Activated CD4-positive, alpha-beta T cell treated with anti-CD3 and anti-CD28 coated beads, Interleukin-2, amount 50 U/mL, for 48 hours (primary cell): ENCODE data around the gene TEAD3.

Experiments used
- DNase-seq, 2 experiments: peaks; one replicate each; pipeline ENCODE4 v3.0.0-alpha.2; 2020

Gene TEAD3

DNA sequence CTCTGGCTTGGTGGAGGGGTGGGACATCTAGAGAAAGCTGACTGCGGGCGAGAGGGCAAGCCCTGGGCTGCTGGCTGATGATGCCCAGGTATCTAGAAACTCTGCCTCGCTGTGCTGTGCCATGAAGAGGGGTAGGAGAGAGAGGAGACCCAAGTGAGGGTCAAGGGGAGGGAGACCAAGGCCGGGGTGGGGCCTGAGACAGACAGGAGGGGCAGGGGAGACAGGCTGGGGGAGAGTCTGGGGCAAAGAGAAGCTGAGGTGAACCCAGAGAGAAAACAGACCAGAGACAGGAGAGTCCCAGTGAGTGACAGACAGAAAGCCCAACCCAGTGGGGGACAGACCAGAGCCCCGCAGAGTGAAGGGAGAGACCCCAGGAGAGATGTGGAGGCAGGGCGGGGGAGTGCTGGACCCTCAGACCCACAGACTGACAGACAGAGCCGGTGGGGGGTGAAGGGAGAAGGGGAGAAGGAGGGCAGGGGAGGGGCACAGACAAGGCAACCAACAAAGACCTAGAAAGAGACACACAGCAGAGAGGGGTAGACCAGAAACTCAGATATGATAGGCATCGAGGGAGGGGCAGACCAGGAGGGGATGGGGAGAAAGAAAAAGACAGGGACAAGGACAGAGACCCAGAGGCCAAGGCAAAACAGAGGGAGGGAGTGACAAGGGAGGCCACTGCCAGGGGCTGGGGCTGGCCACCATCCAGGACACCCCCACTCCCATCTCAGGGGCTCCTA, 5.9 kb downstream of the TEAD3 start:
- no peak for DNase-seq

DNA sequence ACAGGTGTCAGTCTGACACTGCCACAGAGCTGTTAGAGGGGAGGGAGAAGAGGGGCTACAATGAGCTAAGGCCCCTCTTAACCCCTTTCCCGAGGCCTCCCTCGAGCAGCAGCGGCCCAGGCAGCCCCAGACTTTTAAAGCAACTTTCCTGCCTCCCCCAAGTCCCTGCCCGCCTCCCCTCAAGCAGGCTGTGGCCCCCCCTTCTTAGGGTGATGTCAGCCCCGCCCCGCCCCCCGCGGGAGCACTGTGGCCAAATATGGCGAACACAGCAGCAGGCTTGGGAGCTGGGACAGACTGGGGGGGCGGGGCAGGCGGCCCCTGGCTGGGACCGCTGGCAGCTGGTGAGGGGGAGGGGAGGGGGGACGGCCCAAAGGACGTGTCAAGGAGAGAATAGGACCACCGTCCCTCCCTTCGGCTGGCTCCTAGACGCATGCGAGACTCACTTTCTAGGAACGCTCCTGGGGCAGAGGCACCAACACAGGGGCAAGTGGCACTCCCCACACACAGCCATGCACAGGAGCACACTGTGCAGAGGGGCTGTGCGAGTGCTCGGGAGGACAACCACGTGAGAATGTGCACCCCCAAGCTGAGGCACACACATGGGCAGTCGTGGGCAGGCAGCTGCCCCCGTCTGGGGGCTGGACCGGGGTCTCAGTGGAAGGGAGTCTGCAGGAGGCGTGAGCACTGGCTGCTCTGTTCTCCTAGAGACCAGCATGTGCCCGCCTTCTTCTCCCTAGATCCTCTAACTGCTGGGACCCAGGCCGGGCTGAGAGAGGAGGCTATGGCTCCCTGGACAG, 6.7 kb downstream of the TEAD3 start:
- DNase-seq = no peak

DNA sequence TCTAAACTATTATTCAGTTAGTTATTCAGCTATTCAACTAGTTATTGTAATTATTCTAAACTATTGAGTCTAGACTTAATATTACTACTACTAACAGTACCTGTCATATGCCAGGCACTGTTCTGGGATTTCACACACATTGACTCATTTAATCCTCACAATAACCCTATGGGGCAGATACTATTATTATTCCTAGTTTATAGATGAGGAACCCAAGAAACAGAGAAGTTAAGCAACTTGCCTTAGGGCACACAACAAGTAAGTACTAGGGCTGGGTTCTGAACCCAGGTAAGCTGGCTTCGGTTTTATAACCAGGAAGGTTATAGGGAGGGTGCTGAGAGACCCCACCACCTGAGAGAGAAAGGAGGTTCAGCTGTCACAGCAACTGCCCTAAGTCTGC, 7.8 kb downstream of the TEAD3 start:
- DNase-seq = no peak

DNA sequence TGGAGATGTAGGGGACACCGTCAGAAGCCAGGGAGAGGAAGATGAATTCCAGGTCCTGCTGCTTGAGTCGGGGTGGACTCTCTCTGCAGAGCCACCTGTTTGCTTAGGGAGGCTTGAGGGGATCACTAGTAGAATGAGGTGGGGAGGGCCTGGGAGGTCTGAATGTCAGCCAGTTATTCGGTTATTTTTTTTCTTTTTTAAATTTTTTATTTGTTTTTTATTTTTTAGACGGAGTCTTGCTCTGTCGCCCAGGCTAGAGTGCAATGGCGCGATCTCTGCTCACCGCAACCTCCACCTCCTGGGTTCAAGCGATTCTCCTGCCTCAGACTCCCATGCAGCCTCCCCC, 8.4 kb downstream of the TEAD3 start:
- no peak for DNase-seq

DNA sequence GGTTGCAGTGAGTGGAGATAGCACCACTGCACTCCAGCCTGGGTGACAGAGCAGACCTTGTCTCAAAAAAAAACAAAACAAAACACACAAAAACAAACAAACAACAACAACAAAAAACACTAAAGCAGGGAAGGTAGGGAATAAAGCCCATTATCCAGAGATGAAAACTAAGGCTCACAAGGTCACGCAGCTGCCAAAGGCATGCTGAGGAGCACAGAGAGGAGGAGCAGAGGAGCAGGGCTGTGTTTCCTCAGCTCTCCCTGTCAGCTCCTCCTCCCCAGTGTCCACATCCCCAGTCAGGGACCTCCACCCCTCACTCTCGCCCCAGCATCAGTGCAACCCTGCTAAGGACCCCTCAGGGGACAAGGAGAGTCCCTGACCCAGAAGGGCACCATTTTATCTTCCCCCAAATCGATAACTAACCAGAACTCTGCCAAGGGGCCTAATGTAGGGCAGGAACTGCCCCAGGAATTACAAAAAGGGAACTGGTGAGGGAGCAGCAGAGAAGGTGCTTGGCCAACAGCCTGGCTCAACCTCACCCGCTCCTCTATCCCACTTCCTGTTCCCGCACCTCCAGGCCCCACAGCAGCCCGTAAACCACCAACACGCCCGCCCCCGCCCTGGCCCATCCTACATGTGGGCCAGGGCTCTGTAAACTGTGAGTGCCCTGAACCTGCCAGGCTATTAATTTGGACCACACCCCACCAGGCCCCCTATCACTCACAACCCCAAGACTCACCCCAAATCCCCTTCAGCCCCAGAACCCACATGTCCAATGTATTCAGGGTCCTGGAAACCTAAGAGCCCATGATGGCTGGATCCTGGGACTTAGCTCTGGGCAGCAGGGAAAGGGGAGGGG, 9.0 kb downstream of the TEAD3 start:
- DNase-seq = no peak

DNA sequence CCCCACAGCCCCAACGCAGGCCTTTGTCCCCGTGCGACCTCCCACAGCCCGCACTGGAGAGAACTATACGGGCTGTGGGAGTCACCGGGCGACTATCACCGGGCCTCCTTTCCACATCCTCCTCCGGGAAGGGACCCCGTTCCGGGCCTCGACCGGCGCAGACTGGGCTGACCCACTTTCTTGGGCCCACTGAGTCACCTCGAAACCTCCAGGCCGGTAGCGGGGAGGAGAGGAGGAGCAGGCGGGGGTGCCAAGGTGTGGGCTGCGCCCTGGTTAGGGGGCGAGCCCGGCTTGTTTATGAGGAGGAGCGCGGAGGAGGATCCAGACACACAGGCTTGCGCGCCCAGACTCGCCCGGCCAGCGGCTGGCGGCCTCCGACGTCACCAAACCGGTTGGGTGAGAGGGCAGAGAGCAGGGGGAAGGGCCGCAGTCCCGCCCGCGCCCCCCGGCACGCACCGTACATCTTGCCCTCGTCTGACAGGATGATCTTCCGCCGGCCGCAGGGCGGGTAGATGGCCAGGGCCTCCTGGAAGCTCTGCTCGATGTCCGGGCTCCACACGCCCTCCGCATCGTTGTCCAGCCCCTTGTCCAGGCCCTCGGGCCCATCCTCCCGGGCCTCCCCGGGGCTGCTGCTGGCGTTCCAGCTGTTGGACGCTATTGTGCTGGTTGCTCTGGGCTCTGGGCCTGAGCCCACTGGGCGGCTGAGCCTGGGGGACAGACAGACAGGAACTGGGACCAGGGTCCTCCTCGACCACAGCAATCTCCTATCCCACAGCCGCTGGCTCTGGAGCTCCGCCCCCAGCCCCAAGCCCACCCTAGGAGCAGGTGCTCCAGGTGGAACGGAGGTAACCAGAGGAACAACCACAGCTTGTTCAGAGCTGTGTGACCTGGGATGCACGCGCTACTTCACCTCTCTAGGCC, 10.6 kb downstream of the TEAD3 start:
- DNase-seq = no peak

DNA sequence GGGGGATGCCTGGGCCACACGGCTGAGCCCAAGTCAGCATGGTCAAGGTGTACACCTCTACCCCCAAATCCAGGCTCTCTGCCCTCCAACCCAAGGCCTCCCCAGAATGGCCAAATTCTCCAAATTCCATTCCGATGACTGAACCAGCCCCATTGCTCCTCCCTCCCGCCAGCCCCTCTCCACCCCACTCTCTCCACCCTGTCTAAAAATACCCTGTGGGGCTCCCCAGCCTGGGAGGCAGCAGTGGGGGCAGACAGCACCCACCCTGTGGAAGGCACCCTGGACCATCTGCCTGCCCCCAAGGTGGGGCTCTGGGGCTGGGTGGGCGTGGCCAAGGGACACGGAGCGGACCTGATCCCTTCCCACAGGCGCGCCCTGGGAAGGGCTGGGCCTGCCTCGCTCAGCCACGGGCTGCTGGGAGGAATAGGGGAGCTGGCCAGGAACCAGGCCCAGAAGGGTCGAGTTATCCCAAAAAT, 11.4 kb downstream of the TEAD3 start:
- no peak for DNase-seq

DNA sequence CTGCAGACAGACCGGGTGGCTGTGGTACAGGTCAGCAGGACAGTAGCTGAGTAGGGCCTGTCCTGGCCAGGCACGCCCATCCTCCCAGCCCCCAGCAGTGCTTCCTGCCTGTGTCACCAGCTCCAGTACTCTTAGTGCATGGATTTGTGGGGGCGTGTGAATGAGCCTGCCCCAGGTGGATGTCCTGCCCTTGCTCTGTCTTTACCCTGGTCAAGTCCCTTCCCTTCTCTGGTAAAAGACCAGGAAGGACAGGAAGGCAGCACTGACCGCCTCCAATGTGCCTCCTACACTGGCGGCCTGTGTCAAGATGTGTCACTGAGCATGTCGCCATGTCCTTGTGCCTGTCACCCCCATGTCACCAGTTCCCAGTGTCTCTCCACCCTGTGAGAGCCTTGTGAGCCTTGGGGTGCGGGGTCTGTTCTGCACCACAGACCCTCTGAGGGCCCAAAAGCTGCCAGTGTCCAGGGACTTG, 11.9 kb downstream of the TEAD3 start:
- DNase-seq = no peak

DNA sequence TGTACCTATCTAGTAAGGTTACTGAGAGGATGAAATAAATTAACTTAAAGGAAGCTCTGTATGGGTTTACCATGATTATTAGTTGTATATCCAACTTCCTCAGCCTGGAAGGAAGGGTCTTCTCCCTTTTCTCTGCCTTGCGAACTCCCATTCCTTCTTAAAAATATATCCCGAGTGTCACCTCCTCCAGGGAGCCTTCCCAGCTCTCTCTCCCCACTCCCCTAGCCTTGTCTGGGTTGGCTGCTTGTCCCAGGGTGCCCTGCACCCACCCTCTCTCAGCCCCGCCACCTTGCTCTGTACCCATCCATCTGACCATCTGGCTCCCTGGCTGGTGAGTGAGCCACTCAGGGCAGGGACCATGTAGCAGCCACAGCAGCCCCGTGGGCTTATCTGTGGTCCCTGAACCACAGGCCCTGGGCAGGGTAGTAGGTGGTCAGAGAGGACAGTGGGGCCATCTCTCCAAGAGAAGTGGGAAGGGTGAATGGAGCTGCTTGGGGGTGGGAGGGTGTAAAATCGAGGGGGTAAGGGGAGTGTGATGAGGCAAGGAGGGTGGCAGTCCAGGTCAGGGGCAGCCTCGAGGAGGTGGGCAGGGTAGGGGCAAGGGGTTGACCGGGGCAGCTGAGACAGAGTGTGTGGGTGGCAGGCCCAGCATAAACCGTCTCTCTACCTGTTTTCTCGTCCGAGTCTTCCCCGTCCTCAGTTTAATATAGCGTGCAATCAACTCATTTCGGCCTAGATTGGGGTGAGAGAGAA, 12.8 kb downstream of the TEAD3 start:
- DNase-seq = no peak

DNA sequence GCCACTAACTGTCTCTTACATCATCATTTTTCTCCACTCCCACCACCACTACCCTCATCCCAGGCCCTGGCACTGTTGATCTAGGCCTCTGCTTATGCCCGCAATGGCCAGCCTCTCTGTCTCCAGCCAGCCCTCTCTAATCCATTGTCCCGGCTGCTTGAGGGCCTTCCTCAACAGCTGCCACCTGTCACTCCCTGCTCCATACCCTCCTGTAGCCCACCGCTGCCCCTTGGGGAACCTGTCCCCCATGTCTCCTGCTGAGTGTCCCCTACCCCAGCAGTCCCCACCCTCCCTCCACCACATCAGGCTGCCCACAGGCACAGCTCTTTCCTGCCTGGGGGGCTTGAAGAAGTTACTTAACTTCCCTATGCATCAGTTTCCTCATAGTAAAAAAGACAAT, 13.4 kb downstream of the TEAD3 start:
- no peak for DNase-seq

DNA sequence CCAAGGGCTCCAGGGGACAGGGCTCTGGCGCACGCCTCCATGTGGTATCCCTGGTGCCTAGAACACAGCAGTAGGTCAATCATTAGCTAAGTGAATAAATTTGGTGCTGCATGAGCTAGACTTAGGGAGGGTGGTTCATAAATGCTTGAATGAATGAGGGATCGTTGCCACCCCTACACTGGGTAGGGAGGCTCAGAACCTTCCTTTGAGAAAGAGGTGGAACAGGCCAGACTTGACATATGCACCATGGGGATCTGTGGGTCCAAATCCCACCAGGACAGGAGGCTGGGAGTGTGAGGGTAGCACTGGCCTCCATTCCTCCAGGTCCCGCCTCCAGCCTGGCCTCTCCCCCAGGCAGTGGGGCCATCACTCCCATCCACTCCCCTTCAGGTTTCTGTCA, 13.8 kb downstream of the TEAD3 start:
- no peak for DNase-seq

DNA sequence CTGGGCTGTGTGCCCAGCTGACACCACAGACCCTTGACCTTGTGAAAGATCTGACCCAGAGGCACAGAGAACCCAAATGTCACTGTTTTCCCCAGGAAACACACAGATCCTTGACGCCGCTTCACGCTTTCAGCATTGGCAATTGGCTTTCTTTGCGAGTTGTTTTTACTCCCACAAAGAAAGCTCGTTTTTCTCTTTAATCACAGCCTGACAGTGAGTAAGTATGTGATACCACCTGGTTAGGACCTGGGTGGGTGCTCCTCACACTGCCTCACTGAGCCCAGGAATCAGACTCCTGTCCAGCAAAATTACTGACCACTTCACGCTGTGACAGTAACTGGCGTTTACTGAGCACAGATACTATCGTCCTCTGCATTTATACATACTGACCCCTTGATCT, 15.7 kb downstream of the TEAD3 start:
- DNase-seq = no peak

DNA sequence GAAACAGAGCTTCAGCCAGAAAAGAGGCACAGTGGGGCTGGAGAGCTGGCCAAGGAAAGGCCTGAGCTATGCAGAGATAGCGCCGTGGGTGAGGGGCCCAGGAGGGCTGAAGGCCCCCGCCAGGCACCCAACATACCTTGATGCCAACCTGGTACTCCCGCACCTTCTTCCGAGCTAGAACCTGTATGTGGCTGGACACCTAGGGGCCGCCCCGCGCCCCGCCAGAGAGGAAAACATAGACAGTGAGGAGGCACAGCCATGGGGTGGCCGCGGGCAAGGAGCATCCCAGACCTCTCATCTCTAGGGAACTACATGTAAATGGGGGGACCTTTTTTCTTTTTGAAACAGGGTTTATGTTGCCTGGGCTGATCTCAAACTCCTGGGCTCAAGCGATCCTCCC, 16.7 kb downstream of the TEAD3 start:
- DNase-seq = no peak

DNA sequence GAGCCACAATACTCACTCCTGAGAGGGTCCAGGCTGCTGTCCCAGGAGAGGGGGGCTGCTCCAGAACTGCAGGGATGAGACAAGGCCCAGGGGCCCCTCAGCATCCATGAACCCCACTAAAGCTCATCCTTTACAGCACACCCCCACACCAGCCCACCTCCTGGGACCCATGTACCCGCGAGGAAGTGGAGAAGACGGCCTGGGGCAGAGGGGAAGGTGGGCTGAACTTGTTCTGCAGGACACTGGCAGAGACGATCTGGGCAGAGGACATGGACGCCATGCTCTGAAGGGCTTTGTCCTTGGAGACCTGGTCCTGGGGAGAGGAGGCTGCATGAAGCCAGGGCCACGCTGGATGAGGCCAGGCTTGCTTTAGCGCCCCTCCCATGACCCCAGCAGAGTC, 18.6 kb downstream of the TEAD3 start:
- no peak for DNase-seq

DNA sequence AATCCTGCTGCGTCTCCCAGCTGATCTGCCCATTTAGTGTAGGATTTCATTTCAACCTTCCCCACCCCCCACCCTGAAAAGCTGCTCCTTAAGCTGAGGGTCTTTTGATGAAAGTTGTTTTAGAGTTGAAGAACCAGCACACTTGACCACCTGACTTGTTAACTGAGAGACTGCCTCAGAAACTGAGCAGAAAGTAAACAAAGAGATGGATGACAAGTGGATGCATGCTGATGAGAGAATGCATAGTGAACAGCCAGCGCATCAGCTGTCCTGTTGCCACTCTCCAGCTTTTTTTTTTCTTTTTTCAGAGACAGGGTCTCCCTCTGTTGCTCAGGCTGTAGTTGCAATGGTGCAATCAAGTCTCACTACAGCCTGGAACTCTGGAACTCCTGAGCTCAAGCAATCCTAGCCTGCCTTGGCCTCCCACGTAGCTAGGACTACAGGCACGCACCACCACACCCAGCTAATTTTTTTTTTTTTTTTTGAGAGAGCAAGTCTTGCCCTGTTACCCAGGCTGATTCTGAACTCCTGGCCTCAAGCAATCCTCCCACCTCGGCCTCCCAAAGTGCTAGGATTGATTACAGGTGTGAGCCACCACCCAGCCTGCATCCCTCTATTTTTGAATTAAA, 19.2 kb downstream of the TEAD3 start:
- no peak for DNase-seq

DNA sequence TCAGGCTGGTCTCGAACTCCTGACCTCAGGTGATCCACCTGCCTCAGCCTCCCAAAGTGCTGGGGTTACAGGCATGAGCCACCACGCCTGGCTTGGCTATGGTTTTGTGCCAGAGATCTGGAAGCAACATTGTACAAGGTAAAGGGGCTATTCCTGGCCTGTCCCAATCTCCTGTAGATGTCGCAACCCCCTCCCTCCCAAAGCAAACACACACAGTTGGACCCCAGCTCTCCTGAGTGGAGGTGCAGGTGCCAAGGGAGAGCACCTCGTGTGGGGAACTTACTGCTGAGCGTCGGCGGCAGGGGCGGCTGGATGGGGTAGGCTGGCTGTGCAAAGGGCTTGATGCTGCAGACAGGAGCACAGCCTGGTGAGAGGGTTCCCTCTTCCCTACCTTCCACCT, 19.9 kb downstream of the TEAD3 start:
- no peak for DNase-seq

DNA sequence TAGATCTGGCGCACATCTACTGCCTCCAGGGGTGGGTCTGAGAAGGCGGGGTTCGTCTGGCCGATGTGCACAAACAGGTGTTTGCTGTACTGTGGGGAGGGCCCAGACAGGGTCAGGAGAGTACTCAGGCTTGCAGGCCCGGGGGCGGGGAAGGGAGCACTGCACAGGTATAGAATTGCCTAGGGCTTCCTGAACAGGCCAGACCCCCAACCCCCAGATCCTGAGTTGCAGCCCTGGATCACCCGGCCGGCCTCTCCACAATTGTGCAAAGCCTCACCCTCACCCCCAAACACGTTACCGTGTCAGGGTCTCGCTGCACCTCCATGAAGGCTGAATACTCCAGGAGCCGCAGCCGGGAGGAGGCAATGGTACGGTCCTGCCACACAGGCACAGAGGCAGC, 20.9 kb downstream of the TEAD3 start:
- DNase-seq = no peak

DNA sequence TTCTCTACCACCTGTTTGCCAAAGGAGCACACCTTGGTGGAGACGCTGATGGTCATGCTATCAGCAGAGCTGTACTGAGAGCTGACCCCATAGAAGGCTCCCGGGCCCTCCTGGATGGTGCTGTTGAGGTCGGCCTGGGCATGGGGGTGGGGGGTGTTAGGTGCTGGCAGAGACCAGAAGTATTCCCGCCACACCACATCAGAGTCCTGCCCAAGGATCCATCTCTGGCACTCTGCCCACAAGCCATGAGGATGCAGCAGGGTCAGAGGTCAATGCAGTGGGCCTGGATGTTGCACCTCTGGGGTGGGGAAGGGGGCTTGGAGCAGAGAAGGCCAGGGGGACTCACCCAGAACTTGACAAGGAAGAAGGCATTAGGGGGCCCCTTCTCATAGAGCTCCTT, 21.3 kb downstream of the TEAD3 start:
- no peak for DNase-seq

DNA sequence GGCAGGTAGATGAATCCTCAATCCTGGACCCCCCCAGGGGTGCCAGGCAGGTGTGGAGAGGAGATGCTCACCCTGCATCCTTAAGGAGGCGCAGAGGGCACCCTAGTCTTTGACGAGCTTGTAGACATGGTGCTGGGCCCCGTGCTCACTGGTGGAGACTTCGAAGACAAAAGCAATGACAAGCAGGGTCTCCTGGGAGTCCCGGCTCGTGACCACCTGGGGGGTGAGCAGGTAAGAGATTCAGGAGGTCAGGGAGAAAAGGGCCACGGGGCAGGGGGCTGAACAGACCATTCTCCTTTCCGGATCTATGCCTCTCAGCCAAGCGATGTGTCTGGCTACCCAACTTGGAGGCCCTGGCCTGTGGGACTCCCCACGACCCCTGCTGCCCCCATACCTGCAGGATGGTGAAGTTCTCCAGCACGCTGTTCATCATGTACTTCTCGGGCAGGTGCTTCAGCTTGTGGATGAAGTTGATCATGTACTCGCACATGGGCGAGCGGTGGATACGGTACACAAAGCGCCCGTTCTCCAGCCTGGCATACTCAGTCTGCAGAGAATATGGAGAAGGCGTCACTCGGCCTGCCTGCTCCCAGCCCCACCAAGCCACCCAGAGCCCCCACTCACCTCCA, 21.8 kb downstream of the TEAD3 start:
- no peak for DNase-seq

DNA sequence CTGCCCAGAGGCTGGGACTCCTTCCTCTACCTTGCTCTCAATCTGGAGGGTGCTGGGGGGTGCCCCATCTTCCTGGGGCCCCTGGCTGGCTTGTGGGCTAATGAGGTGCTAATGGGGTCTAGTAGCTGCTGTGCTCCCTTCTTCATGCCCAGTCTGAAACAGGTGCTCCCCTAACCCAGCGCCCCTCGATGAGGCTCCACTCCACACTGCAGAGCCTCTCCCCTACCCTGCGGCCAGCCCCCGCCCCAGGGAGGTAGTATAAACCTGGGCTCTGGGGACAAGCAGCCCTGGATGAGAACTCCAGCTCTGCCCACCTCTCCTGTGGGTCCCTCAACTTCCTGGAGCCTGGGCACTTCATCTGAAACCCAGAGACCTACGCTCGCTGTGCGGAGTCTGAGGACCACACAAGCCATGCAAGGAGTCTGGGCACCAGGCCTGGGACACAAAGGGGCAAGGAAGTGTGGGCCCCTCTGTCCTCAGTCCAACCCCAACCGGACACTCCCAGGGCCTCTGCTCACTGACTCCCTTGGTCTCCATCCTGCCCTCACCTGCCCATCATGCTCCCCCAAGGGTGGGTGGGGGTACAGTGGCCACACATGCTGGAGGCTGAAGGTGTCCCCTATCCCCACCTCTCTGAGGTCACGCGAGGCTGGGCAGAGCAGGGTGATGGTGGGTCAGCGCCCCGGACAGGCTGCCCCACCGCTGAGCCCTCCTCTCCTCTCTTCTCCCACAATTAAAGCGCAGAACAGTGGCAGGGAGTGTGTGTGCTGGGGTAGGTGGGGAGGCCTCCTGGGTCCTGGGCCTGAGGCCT, 22.5 kb downstream of the TEAD3 start:
- peak in 1 of 2 experiments; percentile 38 for DNase-seq
